ENCODE results near the gene ATP8B1. TPM values are rescaled to one million over a fixed set of nuclear protein-coding genes. Genes with fewer than 3 reads are reported as not detected.
A peak's percentile ranks its signal among the peaks of the same experiment; 100 is the strongest.

The ATP8B1 gene
- polyA plus RNA-seq, 1 experiment = 77.6 TPM

DNA sequence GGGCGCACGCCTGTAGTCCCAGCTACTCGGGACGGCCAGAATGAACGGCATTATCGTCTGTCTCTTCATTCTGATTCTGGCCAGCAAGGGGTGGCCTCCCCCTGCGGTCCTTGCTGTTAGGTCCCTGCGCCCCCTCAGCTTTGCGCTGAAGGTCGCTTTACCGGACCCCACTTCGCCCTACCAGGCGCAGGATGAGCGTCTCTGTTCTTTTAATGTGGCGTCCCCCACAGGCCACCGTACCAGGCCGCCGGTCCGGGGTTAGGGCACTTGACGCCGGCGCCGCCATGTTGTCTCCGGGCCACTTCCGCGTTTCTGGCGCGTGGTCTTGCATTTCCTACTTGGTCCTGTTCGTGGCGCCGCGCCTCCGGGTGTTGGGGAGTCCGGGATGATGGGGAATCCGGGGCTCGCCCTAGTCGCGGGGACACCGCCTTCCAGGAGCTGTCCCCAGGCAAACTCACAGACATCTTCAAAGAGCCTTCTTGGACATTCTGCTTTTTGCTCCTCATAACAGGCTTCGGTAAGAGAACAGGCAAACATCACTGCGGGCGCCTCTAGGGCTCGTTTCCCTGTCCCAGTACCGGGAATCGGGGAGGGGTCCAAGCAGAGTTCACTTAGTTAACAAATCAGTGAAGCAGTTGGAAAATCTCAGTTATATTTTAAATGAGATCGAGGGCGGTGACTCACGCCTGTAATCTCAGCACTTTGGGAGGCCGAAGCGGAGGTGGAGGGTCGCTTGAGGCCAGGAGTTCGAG, 172.9 kb downstream of the ATP8B1 start:
- no peaks in the 10 kb centered on the region for H3K27me3 ChIP-seq (ENCODE audit: control insufficient read depth, insufficient read depth, low read length)
- H3K4me3 ChIP-seq (ENCODE audit: low read depth, low read length) = peak overlapping the region; percentile 73
- ChIA-PET CTCF (interaction anchor here (0.7 to 1.8 kb wide), 6 partner anchors 25 to 413 kb away, joined by 3 to 7 read pairs (median 4); partner anchors contain the start of gene NEDD4L), POLR2A (interaction anchor here (0.7 to 0.8 kb wide), 2 partner anchors 8 to 861 kb away, joined by 3 read pairs; no protein-coding TSS in a partner anchor)
- TF ChIP-seq, protein P1, sequence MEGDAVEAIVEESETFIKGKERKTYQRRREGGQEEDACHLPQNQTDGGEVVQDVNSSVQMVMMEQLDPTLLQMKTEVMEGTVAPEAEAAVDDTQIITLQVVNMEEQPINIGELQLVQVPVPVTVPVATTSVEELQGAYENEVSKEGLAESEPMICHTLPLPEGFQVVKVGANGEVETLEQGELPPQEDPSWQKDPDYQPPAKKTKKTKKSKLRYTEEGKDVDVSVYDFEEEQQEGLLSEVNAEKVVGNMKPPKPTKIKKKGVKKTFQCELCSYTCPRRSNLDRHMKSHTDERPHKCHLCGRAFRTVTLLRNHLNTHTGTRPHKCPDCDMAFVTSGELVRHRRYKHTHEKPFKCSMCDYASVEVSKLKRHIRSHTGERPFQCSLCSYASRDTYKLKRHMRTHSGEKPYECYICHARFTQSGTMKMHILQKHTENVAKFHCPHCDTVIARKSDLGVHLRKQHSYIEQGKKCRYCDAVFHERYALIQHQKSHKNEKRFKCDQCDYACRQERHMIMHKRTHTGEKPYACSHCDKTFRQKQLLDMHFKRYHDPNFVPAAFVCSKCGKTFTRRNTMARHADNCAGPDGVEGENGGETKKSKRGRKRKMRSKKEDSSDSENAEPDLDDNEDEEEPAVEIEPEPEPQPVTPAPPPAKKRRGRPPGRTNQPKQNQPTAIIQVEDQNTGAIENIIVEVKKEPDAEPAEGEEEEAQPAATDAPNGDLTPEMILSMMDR (IDR thresholded peaks at IDR 0.05; ENCODE audit: low read depth, low read length) = peak; percentile 73
- DNase-seq (ENCODE audit: low read depth, low spot score) = peak; percentile 89
- no peaks in the 10 kb centered on the region for H3K9me3 ChIP-seq (ENCODE audit: control insufficient read depth, insufficient read depth, low read length)
- peak overlapping the region; percentile 82 for H3K27ac ChIP-seq (ENCODE audit: low read depth, low read length)

DNA sequence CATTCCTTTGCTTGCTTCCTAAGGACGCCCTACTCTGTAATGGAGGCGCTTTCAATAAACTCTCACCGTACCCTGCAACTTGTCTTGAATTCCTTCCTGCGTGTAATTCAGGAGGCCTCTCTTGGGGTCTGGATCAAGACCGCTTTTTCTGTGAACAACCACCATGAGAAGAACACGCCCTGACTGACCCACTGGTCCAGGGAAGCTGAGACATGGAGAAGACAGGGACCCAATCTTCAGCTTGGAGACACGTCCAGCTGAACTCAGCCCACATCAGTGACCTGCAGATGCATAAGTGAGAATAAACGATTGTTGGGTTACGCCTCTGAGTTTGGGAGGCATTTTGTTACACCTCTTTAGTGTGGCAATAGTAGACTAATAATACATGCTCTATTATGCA, 173.7 kb downstream of the ATP8B1 start:
- Histone ChIP-seq H3K27me3 (ENCODE audit: control insufficient read depth, insufficient read depth, low read length) (no peaks in the 10 kb centered on the region), H3K9me3 (ENCODE audit: control insufficient read depth, insufficient read depth, low read length) (no peaks in the 10 kb centered on the region), H3K4me3 (ENCODE audit: low read depth, low read length) (no peak overlapping the region), H3K27ac (ENCODE audit: low read depth, low read length) (peak overlapping the region; percentile 25)
- ChIA-PET CTCF (interaction anchor here (0.7 to 1.7 kb wide), 3 partner anchors 26 to 414 kb away, joined by 3 to 5 read pairs (median 4); partner anchors contain the start of gene NEDD4L), POLR2A (interaction anchor here (0.6 kb wide), 1 partner anchor 802 kb away, joined by 3 read pairs; no protein-coding TSS in a partner anchor)
- TF ChIP-seq, protein P1 (IDR thresholded peaks at IDR 0.05; ENCODE audit: low read depth, low read length) = no peak
- no peak for DNase-seq (ENCODE audit: low read depth, low spot score)

DNA sequence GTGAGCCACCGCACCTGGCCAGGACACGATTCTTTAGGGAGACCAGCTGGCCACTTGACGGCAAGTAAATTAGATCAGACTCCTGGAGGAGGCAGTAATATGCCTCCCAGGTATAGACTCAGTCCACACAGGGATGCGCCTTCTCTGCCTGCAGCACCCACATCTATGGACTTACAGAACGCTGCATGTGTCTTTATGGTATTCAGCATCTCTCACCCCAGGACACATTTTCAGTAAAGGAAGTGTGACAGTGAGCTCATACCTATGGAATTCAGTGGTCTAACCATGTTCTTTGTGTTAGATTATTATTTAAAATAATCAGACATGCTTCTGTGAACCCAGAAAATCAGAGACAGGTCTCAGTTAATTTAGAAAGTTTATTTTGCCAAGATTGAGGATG, 175.6 kb downstream of the ATP8B1 start:
- Histone ChIP-seq H3K9me3 (ENCODE audit: control insufficient read depth, insufficient read depth, low read length) (no peaks in the 10 kb centered on the region), H3K27ac (ENCODE audit: low read depth, low read length) (no peak overlapping the region), H3K4me3 (ENCODE audit: low read depth, low read length) (no peak overlapping the region), H3K27me3 (ENCODE audit: control insufficient read depth, insufficient read depth, low read length) (no peaks in the 10 kb centered on the region)
- ChIA-PET POLR2A (no interaction called here), CTCF (interaction anchor here (1.2 kb wide), 1 partner anchor 255 kb away, joined by 3 read pairs; no protein-coding TSS in a partner anchor)
- DNase-seq (ENCODE audit: low read depth, low spot score) = no peak
- TF ChIP-seq, protein P1 (IDR thresholded peaks at IDR 0.05; ENCODE audit: low read depth, low read length) = no peak

DNA sequence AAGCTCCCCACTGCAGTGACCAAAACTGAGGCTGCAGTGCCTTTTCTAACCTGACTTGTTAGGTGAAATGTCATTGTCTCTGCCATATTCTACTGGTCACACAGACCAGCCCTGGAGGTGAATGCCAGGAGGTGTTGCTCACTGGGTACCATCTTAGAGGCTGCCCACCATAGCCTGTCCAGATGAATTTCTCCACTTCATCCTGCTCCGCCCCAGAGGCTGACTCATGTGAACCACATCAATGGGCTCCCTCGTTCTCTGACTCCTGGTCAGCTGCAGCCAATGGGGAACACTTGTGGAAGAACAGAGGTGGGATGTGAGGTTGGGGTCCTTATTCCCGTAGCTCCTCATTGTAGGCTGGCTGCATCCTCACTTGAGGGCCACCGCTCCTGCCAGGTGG, 178.1 kb downstream of the ATP8B1 start:
- TF ChIP-seq, protein P1 (IDR thresholded peaks at IDR 0.05; ENCODE audit: low read depth, low read length) = no peak
- Histone ChIP-seq H3K27ac (ENCODE audit: low read depth, low read length) (no peak overlapping the region), H3K9me3 (ENCODE audit: control insufficient read depth, insufficient read depth, low read length) (no peaks in the 10 kb centered on the region), H3K27me3 (ENCODE audit: control insufficient read depth, insufficient read depth, low read length) (no peaks in the 10 kb centered on the region), H3K4me3 (ENCODE audit: low read depth, low read length) (no peak overlapping the region)
- no peak for DNase-seq (ENCODE audit: low read depth, low spot score)
- POLR2A ChIA-PET = no interaction called here
- CTCF ChIA-PET = no interaction called here

DNA sequence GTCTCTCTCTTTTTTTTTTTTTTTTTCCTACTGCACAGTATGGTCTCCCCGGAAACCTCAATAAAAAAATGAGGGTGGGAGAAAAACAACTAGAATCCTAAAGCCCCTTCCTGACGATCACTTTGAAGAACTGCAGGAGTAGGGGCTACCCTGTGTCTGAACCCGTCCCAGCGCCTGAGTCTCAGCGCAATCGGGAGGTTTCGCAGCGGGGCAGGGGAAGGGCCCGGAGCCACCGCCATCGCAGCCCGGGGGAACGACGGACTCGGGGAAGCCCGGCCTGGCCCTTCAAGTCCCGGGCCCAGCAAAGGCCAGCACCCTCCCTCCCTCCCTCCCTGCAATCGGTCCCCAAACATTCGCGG, 181.9 kb downstream of the ATP8B1 start:
- CTCF ChIA-PET = interaction anchor here (1.1 kb wide), 1 partner anchor 500 kb away, joined by 4 read pairs; no protein-coding TSS in a partner anchor
- POLR2A ChIA-PET = interaction anchor here (0.7 to 1.2 kb wide), 2 partner anchors 185 to 1032 kb away, joined by 3 read pairs; no protein-coding TSS in a partner anchor

More for the DNA sequence above, 181.9 kb downstream of the ATP8B1 start:
- H3K9me3 ChIP-seq (ENCODE audit: control insufficient read depth, insufficient read depth, low read length) = no peaks in the 10 kb centered on the region
- TF ChIP-seq, protein P1 (IDR thresholded peaks at IDR 0.05; ENCODE audit: low read depth, low read length) = no peak
- no peaks in the 10 kb centered on the region for H3K27me3 ChIP-seq (ENCODE audit: control insufficient read depth, insufficient read depth, low read length)
- DNase-seq (ENCODE audit: low read depth, low spot score) = no peak
- peak overlapping the region; percentile 89 for H3K27ac ChIP-seq (ENCODE audit: low read depth, low read length)
- peak overlapping the region; percentile 100 for H3K4me3 ChIP-seq (ENCODE audit: low read depth, low read length)

Data from AG04450 (cell line).